WTC11 (cell line): ENCODE data around the gene PDLIM5. TPM values are rescaled to one million over a fixed set of nuclear protein-coding genes. Genes with fewer than 3 reads are reported as not detected.

Experiments used
- ATAC-seq: fragments of 200-7000 bp; cut with Tn5 transposase; 2 replicates; pipeline ENCODE4 v1.10.0; 2021; ENCODE audit warnings: mild to moderate bottlenecking, moderate library complexity
- CTCF ChIA-PET: fragments of 300-600 bp; sonication (Branson Sonifier 250); formaldehyde crosslinking; loops from one replicate; lab custom pipeline; 2021; ENCODE audit warnings: antibody characterized with exemption; lab: Charles Lee
- POLR2A ChIA-PET: fragments of 350-600 bp; sonication (Branson Sonifier 250); formaldehyde crosslinking; loops from one replicate; lab custom pipeline; 2021; ENCODE audit warnings: antibody characterized with exemption; lab: Charles Lee
- DNase-seq: peaks from one replicate; pipeline ENCODE4 v3.0.0; 2021; ENCODE audit warnings: low spot score
- H3K27ac Mint-ChIP-seq: 2 replicates; pipeline ENCODE4 v1.8.0; 2021; ENCODE audit warnings: mixed read lengths
- H3K27me3 Mint-ChIP-seq: 2 replicates; pipeline ENCODE4 v1.8.0; 2021; ENCODE audit warnings: low read depth, mild to moderate bottlenecking, moderate library complexity, mixed read lengths
- H3K36me3 Mint-ChIP-seq: 2 replicates; pipeline ENCODE4 v1.8.0; 2021; ENCODE audit warnings: mixed read lengths
- H3K4me1 Mint-ChIP-seq: 2 replicates; pipeline ENCODE4 v1.8.0; 2022; ENCODE audit warnings: mixed read lengths
- H3K4me3 Mint-ChIP-seq: 2 replicates; pipeline ENCODE4 v1.8.0; 2021; ENCODE audit warnings: mild to moderate bottlenecking, moderate library complexity, mixed read lengths
- H3K9me3 Mint-ChIP-seq: 2 replicates; pipeline ENCODE4 v1.8.0; 2021; ENCODE audit warnings: mixed read lengths
- CREB1 ChIP-seq: sonication (generic); formaldehyde crosslinking; IDR thresholded peaks from 2 replicates; pipeline ENCODE4 v1.8.0; 2023; ENCODE audit warnings: mild to moderate bottlenecking, missing genetic modification reagents
- ELF4 ChIP-seq: sonication (generic); formaldehyde crosslinking; IDR thresholded peaks from 2 replicates; pipeline ENCODE4 v1.8.1; 2022; ENCODE audit warnings: low read depth, mild to moderate bottlenecking, moderate library complexity, missing genetic modification reagents
- EMX1 ChIP-seq: fragments of 250-450 bp; sonication (Bioruptor Pico); IDR thresholded peaks from 2 replicates; pipeline ENCODE4 v1.8.0; 2021; ENCODE audit warnings: mild to moderate bottlenecking
- ETV6 ChIP-seq: sonication (generic); formaldehyde crosslinking; IDR thresholded peaks from 2 replicates; pipeline ENCODE4 v1.8.1; 2022; ENCODE audit warnings: mild to moderate bottlenecking, missing genetic modification reagents
- FOXP1 ChIP-seq: sonication (generic); formaldehyde crosslinking; IDR thresholded peaks from 2 replicates; pipeline ENCODE4 v1.8.0; 2022; ENCODE audit warnings: missing genetic modification reagents, mild to moderate bottlenecking, moderate library complexity, borderline replicate concordance
- NR2C2 ChIP-seq: sonication (generic); formaldehyde crosslinking; IDR thresholded peaks from 2 replicates; pipeline ENCODE4 v1.8.0; 2022; ENCODE audit warnings: mild to moderate bottlenecking, missing genetic modification reagents
- NR3C1 ChIP-seq: sonication (generic); formaldehyde crosslinking; conservative IDR thresholded peaks from 2 replicates; pipeline ENCODE4 v1.8.1; 2023; ENCODE audit warnings: low read depth, mild to moderate bottlenecking, missing genetic modification reagents
- OVOL2 ChIP-seq: fragments of 250-450 bp; sonication (Bioruptor Pico); IDR thresholded peaks from 2 replicates; pipeline ENCODE4 v1.9.0; 2021; ENCODE audit warnings: mild to moderate bottlenecking, borderline replicate concordance
- SMAD4 ChIP-seq: sonication (generic); formaldehyde crosslinking; IDR thresholded peaks from 2 replicates; pipeline ENCODE4 v1.8.0; 2022; ENCODE audit warnings: mild to moderate bottlenecking, missing genetic modification reagents
- SOX15 ChIP-seq: fragments of 250-450 bp; sonication (Bioruptor Pico); IDR thresholded peaks from 2 replicates; pipeline ENCODE4 v1.9.0; 2021; ENCODE audit warnings: mild to moderate bottlenecking
- SP1 ChIP-seq: sonication (generic); formaldehyde crosslinking; conservative IDR thresholded peaks from 2 replicates; pipeline ENCODE4 v1.8.1; 2022; ENCODE audit warnings: missing genetic modification reagents
- TEAD1 ChIP-seq: sonication (generic); formaldehyde crosslinking; IDR thresholded peaks from 2 replicates; pipeline ENCODE4 v1.8.0; 2022; ENCODE audit warnings: mild to moderate bottlenecking, missing genetic modification reagents
- ZNF396 ChIP-seq: fragments of 250-450 bp; sonication (Bioruptor Pico); IDR thresholded peaks from 2 replicates; pipeline ENCODE4 v1.8.0; 2021; ENCODE audit warnings: mild to moderate bottlenecking, moderate library complexity, borderline replicate concordance
- ZNF671 ChIP-seq: fragments of 250-450 bp; sonication (Bioruptor Pico); IDR thresholded peaks from 2 replicates; pipeline ENCODE4 v1.8.0; 2021; ENCODE audit warnings: mild to moderate bottlenecking
- total RNA-seq: library from RNA; stranded (reverse); gene quantifications from 3 replicates; pipeline ENCODE4 v1.2.3, GENCODE V29; 2021
- TF ChIP-seq, protein P1 (sequence below): fragments of 250-450 bp; sonication (Bioruptor Pico); conservative IDR thresholded peaks from 2 replicates; pipeline ENCODE4 v1.9.0; 2021; ENCODE audit warnings: mild to moderate bottlenecking
- TF ChIP-seq, protein P2 (sequence below): sonication (generic); formaldehyde crosslinking; IDR thresholded peaks from 2 replicates; pipeline ENCODE4 v1.8.1; 2022; ENCODE audit warnings: mild to moderate bottlenecking, moderate library complexity, missing genetic modification reagents
- TF ChIP-seq, protein P3 (sequence below): fragments of 250-450 bp; sonication (Bioruptor Pico); IDR thresholded peaks from 2 replicates; pipeline ENCODE4 v1.9.0; 2021; ENCODE audit warnings: moderate library complexity, mild to moderate bottlenecking, inconsistent platforms, borderline replicate concordance
- TF ChIP-seq, protein P4 (sequence below): sonication (generic); formaldehyde crosslinking; IDR thresholded peaks from 2 replicates; pipeline ENCODE4 v1.8.1; 2023; ENCODE audit warnings: mild to moderate bottlenecking, missing genetic modification reagents, moderate library complexity
- TF ChIP-seq, protein P5 (sequence below): sonication (generic); formaldehyde crosslinking; IDR thresholded peaks from 2 replicates; pipeline ENCODE4 v1.8.0; 2022; ENCODE audit warnings: mild to moderate bottlenecking, missing genetic modification reagents
- TF ChIP-seq, protein P6 (sequence below): fragments of 250-450 bp; sonication (Bioruptor Pico); IDR thresholded peaks from 2 replicates; pipeline ENCODE4 v1.9.0; 2021; ENCODE audit warnings: mild to moderate bottlenecking
- TF ChIP-seq, protein P7 (sequence below): fragments of 250-450 bp; sonication (Bioruptor Pico); IDR thresholded peaks from 2 replicates; pipeline ENCODE4 v1.8.0; 2021; ENCODE audit warnings: mild to moderate bottlenecking

The PDLIM5 gene
- total RNA-seq, 1 experiment from 2014 or later: 51.5 TPM

DNA sequence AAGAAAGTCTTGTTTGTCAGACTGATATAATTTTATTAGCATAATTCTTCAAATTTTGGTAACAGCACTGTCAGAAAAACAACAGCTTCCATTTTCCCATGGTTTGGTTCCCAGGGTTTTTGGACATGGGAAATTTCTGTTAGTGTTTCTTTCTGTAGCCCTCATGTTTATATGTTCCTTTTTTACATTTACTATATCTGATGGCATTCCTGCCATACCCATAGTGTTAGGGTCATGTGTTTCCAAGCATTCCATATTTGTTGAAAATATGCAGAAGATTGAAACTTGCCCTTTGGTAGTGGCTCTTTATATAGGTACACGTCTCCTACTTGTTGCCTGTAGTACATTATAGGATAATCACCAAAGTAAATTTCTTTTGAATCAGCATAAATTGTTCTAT is 65.8 kb downstream of the PDLIM5 start:
- Mint-ChIP-seq H3K27ac (no peak overlapping the region), H3K36me3 (no peaks in the 10 kb centered on the region), H3K27me3 (no peaks in the 10 kb centered on the region), H3K4me3 (no peak overlapping the region), H3K4me1 (peaks cover 9% of the 10 kb centered on the region), H3K9me3 (no peaks in the 10 kb centered on the region)
- DNase-seq (no peak), ATAC-seq (no peak)
- TF ChIP-seq, protein P1, sequence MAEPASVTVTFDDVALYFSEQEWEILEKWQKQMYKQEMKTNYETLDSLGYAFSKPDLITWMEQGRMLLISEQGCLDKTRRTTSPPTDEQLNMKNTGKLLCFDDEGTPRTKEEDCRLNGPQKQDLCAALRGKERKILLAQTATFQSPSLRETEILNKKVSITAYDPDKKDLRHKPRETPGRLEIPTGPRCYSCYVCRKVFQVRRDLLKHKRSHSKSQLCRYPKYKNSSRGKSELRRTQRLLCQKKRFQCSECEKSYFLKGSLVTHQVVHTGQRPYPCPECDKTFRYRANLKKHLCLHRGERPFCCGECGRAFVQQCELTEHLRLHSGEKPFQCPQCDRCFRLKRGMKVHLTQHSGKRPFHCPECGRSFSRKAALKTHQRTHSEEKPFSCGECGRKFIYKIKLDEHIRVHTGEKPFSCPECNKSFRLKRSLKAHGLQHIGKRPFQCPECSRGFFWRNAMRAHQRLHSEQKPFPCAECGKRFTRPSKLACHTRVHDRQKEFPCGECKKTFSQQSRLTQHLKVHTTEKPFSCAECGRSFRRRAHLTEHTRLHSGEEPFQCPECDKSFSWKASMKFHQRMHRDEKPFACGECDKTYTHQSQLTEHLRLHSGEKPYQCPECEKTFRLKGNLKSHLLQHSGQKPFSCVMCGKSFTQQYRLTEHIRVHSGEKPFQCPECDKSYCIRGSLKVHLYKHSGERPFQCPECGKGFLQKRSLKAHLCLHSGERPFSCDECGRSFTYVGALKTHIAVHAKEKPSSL: no peak
- no peak for TF ChIP-seq ELF4 (CRISPR knock-in tag)
- TF ChIP-seq, protein P2, sequence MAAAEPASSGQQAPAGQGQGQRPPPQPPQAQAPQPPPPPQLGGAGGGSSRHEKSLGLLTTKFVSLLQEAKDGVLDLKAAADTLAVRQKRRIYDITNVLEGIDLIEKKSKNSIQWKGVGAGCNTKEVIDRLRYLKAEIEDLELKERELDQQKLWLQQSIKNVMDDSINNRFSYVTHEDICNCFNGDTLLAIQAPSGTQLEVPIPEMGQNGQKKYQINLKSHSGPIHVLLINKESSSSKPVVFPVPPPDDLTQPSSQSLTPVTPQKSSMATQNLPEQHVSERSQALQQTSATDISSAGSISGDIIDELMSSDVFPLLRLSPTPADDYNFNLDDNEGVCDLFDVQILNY (CRISPR knock-in tag): no peak
- no peak for TF ChIP-seq EMX1 (CRISPR knock-in tag)
- no peak for TF ChIP-seq CREB1
- TF ChIP-seq NR3C1 (CRISPR knock-in tag): no peak
- TF ChIP-seq ETV6 (CRISPR knock-in tag): no peak
- TF ChIP-seq, protein P3, sequence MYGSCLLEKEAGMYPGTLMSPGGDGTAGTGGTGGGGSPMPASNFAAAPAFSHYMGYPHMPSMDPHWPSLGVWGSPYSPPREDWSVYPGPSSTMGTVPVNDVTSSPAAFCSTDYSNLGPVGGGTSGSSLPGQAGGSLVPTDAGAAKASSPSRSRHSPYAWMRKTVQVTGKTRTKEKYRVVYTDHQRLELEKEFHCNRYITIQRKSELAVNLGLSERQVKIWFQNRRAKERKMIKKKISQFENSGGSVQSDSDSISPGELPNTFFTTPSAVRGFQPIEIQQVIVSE (CRISPR knock-in tag): no peak
- TF ChIP-seq, protein P4, sequence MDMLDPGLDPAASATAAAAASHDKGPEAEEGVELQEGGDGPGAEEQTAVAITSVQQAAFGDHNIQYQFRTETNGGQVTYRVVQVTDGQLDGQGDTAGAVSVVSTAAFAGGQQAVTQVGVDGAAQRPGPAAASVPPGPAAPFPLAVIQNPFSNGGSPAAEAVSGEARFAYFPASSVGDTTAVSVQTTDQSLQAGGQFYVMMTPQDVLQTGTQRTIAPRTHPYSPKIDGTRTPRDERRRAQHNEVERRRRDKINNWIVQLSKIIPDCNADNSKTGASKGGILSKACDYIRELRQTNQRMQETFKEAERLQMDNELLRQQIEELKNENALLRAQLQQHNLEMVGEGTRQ: no peak
- no peak for TF ChIP-seq SOX15 (CRISPR knock-in tag)
- CTCF ChIA-PET: no interaction called here
- POLR2A ChIA-PET: no interaction called here

DNA sequence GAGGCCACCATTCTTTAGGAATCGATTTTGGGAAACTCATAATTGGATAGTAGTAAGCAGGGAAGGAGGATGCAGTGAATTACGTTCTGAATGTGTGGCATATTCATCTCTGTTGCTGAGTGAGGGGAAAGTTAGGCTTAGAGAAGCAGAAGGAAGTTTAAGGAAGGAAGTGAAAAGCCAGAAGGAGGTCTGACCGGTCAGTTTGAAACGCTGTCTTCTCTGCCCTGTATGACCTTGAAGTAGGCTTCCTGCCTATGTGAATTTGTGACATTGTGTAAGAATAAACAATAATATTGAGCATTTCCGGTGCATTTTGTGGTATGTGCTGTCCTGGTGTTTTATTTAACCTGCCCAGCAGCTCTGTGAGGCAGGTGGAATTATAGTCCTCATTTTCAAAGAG is 67.3 kb downstream of the PDLIM5 start:
- H3K4me3 Mint-ChIP-seq: no peak overlapping the region
- no peaks in the 10 kb centered on the region for H3K9me3 Mint-ChIP-seq
- no peaks in the 10 kb centered on the region for H3K27me3 Mint-ChIP-seq
- peaks cover 9% of the 10 kb centered on the region for H3K4me1 Mint-ChIP-seq
- ChIA-PET POLR2A (no interaction called here), CTCF (no interaction called here)
- no peak for TF ChIP-seq FOXP1 (CRISPR knock-in tag)
- TF ChIP-seq, protein P3 (CRISPR knock-in tag): no peak
- TF ChIP-seq, protein P5, sequence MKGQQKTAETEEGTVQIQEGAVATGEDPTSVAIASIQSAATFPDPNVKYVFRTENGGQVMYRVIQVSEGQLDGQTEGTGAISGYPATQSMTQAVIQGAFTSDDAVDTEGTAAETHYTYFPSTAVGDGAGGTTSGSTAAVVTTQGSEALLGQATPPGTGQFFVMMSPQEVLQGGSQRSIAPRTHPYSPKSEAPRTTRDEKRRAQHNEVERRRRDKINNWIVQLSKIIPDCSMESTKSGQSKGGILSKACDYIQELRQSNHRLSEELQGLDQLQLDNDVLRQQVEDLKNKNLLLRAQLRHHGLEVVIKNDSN: no peak
- TF ChIP-seq OVOL2: no peak
- TF ChIP-seq, protein P6, sequence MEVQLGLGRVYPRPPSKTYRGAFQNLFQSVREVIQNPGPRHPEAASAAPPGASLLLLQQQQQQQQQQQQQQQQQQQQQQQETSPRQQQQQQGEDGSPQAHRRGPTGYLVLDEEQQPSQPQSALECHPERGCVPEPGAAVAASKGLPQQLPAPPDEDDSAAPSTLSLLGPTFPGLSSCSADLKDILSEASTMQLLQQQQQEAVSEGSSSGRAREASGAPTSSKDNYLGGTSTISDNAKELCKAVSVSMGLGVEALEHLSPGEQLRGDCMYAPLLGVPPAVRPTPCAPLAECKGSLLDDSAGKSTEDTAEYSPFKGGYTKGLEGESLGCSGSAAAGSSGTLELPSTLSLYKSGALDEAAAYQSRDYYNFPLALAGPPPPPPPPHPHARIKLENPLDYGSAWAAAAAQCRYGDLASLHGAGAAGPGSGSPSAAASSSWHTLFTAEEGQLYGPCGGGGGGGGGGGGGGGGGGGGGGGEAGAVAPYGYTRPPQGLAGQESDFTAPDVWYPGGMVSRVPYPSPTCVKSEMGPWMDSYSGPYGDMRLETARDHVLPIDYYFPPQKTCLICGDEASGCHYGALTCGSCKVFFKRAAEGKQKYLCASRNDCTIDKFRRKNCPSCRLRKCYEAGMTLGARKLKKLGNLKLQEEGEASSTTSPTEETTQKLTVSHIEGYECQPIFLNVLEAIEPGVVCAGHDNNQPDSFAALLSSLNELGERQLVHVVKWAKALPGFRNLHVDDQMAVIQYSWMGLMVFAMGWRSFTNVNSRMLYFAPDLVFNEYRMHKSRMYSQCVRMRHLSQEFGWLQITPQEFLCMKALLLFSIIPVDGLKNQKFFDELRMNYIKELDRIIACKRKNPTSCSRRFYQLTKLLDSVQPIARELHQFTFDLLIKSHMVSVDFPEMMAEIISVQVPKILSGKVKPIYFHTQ (CRISPR knock-in tag): no peak
- TF ChIP-seq, protein P7, sequence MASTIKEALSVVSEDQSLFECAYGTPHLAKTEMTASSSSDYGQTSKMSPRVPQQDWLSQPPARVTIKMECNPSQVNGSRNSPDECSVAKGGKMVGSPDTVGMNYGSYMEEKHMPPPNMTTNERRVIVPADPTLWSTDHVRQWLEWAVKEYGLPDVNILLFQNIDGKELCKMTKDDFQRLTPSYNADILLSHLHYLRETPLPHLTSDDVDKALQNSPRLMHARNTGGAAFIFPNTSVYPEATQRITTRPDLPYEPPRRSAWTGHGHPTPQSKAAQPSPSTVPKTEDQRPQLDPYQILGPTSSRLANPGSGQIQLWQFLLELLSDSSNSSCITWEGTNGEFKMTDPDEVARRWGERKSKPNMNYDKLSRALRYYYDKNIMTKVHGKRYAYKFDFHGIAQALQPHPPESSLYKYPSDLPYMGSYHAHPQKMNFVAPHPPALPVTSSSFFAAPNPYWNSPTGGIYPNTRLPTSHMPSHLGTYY (CRISPR knock-in tag): no peak
- no peak for TF ChIP-seq ZNF396
- TF ChIP-seq ZNF671: no peak
- no peak for TF ChIP-seq NR2C2 (CRISPR knock-in tag)
- TF ChIP-seq SMAD4: no peak
- TF ChIP-seq SP1 (CRISPR knock-in tag): no peak
- no peak for TF ChIP-seq TEAD1 (CRISPR knock-in tag)
- no peaks in the 10 kb centered on the region for H3K36me3 Mint-ChIP-seq
- DNase-seq (no peak), ATAC-seq (no peak)
- H3K27ac Mint-ChIP-seq: peak overlapping the region; percentile 3; the same call in 1 of the 2 replicates
